Activated CD4-positive, alpha-beta T cell treated with anti-CD3 and anti-CD28 coated beads, Interleukin-10, Interleukin-2, amounts not matched to agents 100 ng/mL and 50 ng/mL, durations not matched to agents 16 hours and 8 hours (primary cell): ENCODE data around the gene MIR17HG.
"Not testable (repeated sequence)": the region's sequence is repeated elsewhere in the genome, so short reads cannot be mapped to it uniquely, and the experiment has no call there.

Experiments used
- DNase-seq: peaks from one replicate; pipeline ENCODE4 v3.0.0-alpha.2; 2020

MIR17HG gene

DNA sequence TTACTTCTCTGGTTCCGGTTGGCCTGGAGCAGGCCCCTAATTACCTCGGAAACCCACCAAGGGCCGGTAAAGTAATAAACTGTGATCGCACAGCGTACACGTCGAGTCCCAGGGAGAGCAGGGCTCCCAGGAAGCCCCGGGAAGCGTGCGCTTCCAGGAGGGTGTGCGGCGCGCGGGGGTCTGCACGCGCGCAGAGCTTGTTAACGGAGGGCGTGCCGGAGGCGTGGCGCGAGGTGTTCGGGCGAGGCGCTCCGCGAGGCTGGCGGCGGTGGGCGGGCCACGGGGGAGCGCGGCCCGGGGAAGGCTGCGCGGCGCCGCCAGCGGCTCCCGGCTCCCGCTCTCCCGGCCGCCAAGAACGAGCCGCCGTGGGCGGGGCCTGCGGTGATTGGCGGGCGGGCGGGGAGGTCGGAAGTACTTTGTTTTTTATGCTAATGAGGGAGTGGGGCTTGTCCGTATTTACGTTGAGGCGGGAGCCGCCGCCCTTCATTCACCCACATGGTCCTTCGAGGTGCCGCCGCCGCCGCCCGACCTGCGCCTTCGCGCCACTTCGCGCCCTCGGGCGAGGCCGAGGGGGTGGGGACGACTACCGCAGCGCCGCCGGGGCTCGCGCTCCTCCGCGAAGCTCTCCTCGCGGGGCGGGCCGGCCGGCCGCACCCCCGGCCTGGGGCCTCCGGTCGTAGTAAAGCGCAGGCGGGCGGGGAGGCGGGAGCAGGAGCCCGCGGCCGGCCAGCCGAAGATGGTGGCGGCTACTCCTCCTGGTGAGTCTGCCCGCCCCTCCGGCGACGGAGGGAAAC, at the start of gene MIR17HG:
TSS of gene MIR17HG (plus strand) at position 486 of the 794 bp plus-strand sequence.
- peak; percentile 96 for DNase-seq

- DNase-seq = no peak
These were observed 49.4 kb upstream of the MIR17HG start for GRCh38 chr13:91298060-91298459.

DNA sequence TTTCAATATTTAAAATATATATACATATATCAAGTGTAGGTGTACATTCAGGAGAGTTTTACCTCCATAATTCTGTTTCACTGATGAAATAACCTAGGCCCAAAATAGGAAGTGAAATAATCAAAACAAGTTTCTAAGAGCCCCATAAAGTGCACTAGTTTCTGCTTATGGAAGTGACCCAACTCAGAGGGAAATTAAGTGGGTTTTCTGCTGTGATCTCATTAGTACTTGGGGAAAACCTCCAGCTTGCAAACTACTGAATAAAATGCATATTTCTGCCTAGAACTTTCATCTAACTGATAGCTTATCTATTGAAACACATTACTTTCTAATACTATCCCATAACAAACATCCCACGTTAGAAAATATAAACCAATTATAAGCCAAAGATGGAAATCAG, 45.4 kb upstream of the MIR17HG start:
- DNase-seq = no peak

DNA sequence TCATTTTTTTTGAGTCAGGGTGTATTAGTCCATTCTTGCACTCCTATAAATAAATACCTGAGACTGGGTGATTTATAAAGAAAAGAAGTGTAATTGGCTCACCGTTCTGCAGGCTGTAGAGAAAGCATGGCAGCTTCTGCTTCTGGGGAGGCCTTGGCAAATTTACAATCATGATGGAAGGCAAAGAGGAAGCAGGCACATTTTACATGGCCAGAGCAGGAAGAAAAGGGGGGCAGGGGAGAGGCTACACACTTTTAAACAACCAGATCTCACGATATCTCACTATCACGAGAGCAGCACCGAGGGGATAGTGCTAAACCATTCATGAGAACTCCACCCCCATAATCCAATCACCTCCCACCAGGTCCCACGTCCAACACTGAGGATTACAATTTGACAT, 44.5 kb upstream of the MIR17HG start:
- DNase-seq = no peak

GRCh38 chr13:91304741-91305140, 42.7 kb upstream of the MIR17HG start:
- no peak for DNase-seq

DNA sequence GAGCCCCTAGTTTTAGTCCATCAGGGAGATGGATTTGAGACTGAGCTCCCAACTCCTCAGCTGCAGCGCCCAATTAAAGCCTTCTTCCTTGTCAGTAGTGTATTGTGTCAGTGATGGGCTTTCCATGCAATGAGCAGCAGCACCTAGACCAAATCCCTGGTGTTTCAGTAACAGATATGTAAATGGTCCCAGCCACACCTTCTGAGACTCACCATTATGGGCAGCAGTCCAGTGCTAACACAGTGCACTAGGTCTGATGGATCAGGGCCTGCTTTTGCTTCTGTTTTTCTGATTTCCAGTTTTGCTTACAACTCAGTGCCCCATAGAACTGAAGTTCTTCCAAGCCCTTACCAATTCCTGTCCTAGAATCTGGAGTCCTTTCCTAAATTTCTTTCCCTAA, 41.8 kb upstream of the MIR17HG start:
- DNase-seq = no peak

DNA sequence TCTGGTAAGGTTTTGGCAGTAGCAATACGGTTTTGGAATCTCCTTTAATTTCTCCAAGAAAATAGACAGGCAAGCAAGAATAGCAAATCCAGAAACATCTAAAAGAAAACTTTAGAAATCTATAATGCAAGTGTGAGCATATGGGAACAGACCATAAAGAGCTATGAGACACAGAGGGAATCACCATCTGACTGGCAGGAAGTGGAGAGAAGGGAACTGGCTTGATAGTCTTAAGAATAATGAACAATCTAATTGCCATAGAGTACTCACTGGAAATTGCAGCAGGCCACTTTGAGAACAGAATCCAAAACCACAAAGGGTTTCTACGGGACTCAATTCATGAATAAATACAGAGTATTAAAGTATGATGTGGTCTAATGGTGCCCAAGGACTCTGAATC, 39.6 kb upstream of the MIR17HG start:
- peak; percentile 6 for DNase-seq

GRCh38 chr13:91308299-91308698, 39.2 kb upstream of the MIR17HG start:
- DNase-seq = peak; percentile 30

DNA sequence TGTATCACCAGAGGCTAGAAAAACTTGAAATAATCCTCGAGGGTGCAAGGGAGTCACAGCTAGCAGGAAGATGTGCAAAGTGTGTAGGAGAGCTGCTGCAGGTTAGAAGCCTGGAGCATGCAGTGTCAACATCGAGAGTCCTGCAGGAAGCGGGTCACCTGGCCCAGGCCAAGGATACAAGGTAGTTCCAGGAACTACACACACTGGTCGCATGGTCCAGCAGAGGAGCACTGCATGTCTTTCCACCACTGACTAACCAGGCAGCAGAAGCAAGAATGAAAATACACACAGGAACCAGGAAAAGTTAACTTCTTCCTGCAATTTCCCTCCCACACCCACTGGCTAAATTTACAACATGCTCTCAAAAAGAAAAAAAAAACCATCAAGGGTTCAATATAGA, 36.0 kb upstream of the MIR17HG start:
- no peak for DNase-seq

DNA sequence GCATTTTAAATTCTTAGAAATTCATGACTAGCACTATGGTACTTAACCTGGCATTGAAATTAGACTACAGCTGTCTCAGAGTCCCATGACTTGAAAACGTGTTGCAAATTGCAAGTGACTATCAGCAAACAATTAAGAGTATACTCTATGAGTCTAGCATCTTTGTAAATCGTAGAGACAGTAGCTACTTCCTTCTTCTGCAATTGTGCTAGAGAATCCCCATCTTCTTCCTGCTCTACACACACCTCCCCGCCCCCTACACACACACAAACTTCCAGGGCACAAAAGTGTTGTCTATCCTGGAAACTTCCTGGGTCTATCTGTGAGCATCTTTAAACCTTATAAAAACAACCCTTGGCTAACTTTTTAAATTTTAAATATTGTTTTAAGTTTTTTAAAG, 35.2 kb upstream of the MIR17HG start:
- DNase-seq = no peak

GRCh38 chr13:91313103-91313502, 34.4 kb upstream of the MIR17HG start:
- DNase-seq = peak; percentile 45

DNA sequence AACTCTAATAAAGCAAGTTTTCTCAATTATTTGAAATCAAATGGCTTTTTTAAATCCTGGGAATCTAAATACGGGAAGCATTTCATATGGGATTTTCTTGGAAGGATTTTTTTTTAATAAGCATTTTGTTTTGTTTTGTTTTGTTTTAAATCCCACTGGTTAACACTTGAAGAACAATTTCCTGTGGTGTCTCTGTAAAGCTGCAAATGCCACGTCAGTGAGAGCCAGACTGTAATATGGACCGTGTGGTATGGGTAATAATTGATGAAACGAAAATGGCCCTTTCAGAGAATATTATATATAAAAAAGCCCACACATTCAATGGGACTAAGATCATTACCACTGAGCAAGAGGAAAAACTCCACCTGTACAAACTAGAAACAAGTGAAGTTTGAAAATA, 33.9 kb upstream of the MIR17HG start:
- peak; percentile 9 for DNase-seq

GRCh38 chr13:91314888-91315287, 32.6 kb upstream of the MIR17HG start:
- no peak for DNase-seq

GRCh38 chr13:91318886-91319285, 28.6 kb upstream of the MIR17HG start:
- no peak for DNase-seq

DNA sequence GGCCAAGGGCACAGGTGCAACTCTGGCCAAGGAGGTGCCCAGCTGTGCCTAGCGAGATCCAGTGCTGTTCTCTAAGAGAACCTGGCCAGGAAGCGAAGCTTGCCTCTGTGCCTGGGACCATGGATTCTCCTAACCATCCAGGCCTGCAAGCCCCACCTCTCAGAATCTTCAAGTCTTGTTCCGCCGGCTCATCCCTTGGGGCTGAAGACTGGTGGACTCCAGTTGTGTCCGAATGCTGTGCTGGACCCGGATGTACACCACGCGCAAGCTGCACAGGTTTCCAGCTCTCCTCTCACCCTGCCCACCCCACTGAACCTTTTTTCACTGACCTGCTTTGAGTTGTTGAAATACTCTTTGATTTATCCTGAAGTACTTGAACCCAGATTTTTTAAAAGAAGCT, 27.5 kb upstream of the MIR17HG start:
- no peak for DNase-seq

GRCh38 chr13:91320990-91321389, 26.5 kb upstream of the MIR17HG start:
- DNase-seq = not testable (repeated sequence)

DNA sequence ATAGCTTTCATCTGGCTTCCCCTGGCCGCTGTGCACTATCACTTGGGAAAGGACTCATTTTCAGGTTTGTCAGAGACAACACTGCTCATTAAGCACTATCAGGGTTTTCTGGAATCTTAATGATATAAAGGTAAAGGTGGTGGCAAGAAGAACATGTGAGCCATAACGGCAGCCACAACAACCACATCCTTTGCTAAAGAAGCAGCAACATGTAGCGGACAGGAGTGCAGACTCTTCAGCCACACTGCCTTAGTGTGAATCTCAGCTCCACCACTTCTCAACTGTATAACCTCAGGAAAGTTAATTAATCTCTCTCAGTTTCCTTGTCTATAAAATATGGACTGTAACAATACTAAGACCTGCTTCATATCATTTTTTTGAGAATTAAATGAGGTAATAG, 24.1 kb upstream of the MIR17HG start:
- peak; percentile 31 for DNase-seq

DNA sequence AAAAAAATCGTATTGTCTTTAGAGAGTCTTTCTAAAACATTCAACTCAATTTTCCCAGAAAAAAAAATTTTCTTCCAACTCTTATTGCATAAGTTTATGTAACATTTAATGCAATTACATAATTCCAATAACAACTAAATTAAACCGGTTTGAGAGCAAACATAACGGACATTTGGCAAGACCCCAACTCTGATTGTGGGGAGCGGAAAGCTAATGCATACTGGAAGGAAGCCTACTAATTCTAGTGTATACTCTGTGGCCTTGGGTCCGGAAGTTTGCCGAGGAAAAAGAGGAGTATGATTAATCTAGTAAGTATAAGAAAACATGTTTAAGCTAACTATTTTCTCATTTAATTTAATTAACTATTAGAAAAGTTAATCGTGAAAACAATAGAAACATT, 21.3 kb upstream of the MIR17HG start:
- no peak for DNase-seq

DNA sequence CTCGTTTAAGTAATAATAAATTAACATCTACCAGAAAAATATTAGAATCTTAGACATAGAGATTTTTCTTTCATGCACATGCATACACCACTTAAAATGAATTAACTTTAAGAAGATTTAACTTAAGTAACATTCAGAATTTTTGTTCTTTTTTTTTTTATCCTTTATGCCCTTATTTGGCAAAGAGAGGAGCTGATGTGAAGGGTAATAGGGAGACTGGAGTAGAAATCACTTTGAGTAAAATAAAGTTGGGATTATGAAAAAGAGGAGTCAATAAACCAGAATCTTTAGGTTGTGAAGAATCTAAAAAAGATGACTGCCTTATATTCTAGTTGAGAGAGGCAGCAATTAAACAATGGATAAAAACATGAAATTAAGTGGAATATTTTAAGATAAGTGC, 18.8 kb upstream of the MIR17HG start:
- DNase-seq = no peak

DNA sequence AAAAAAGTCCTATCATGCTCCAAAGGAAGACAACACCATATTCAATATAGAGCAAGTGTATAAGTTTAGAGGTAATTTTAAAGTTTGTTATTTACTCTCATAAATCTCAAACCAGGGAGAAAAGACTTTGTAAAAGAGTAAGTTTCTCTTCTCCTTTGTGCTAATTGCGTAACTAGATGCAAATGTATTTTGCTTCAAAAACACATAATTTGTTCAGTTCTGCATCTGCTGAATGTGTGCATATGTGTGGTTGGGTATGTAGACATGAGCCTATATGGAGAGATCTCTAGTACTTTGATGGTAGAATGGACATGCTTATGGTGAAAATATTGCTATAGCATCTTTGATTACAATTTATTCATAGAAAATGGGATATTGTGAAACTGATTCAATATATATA, 17.8 kb upstream of the MIR17HG start:
- no peak for DNase-seq

DNA sequence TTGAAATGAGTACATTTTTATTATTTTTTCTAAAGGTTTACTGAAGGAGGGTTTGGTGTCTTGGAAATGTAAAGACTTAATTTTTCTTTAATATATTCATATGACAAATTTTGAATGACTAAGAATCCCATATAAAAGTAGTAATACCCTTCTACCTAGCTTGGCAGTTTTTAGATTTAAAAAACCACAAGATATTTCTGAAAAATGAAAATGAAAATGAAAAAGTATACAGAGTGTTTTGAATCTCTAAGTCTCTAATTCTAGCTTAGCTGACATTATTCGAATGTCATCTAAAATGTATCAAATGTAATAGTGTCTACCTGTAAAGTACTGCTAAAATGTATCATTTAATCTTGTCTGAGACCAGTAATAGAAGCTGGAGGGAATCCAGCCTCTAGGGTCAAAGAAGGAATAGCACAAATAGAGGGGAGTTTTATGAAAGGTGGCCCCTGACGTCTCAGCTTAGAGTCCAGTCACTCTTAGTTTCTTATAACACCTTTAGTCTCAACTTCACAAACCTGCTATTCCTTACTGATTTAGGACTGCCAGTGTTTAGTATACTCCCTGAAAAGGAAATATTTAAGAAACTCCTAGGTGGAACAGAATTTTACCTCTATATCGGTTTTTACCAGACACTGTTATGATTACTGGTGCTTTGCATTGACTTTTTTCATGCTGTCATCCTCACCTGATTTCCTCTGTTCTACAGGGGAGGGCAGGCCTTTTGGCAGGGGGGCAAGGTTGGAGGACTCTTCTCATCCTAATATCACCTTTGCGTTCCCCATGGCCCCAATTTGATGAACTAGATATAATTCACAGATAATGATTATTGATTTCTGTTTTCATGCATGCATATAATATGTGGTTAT, 16.2 kb upstream of the MIR17HG start:
- no peak for DNase-seq

GRCh38 chr13:91346062-91346461, 1.4 kb upstream of the MIR17HG start:
- DNase-seq = peak; percentile 69

DNA sequence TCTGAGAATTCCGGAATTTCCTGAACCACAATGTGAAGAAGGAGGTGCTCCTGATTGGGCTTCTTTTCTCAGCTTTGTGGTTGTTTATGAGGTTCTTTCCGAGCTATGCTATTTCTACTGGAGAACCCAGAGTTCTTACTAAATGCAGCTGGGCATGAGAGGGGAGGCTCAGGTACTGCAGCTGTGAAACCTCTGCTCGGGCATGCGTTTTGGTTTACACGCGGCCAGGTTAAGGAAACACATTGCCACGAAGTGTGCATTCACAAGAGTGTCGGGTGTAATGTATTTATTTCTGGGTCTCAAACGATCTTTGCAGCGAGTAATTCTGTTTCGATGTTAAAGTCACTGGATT, 661 bp upstream of the MIR17HG start:
- DNase-seq = peak; percentile 78
